Endodermal cell (in vitro differentiated cells): ENCODE measurements around the gene SH3BGRL3. TPM values are rescaled to one million over a fixed set of nuclear protein-coding genes. Genes with fewer than 3 reads are reported as not detected.
A peak's percentile ranks its signal among the peaks of the same experiment; 100 is the strongest.

Experiments used
- DNase-seq: peaks from one replicate; pipeline ENCODE4 v3.0.0-alpha.2; 2017
- H3K27ac ChIP-seq: 2 replicates; pipeline ENCODE4 v1.5.1; 2013; ENCODE audit warnings: mild to moderate bottlenecking, low read depth, low read length, moderate library complexity
- H3K27me3 ChIP-seq: 2 replicates; pipeline ENCODE4 v1.6.1; 2013; ENCODE audit warnings: mild to moderate bottlenecking, low read length, moderate library complexity; ENCODE audit not compliant: insufficient read depth, control insufficient read depth, poor library complexity, severe bottlenecking
- H3K36me3 ChIP-seq: 2 replicates; pipeline ENCODE4 v1.7.0; 2013; ENCODE audit warnings: mild to moderate bottlenecking, low read length, moderate library complexity; ENCODE audit not compliant: control insufficient read depth, insufficient read depth
- H3K4me1 ChIP-seq: one replicate; pipeline ENCODE4 v1.7.0; 2013; ENCODE audit warnings: low read length; ENCODE audit not compliant: control insufficient read depth, insufficient read depth
- H3K4me3 ChIP-seq: 2 replicates; pipeline ENCODE4 v1.5.1; 2013; ENCODE audit warnings: mild to moderate bottlenecking, low read length, moderate library complexity
- H3K9ac ChIP-seq: 2 replicates; pipeline ENCODE4 v1.6.1; 2013; ENCODE audit warnings: mild to moderate bottlenecking, low read length, moderate library complexity; ENCODE audit not compliant: poor library complexity, severe bottlenecking; ENCODE audit errors: extremely low read depth
- H3K9me3 ChIP-seq: 2 replicates; pipeline ENCODE4 v1.6.1; 2013; ENCODE audit warnings: mild to moderate bottlenecking, low read length, moderate library complexity; ENCODE audit not compliant: control insufficient read depth
- H3K27ac Mint-ChIP-seq: 2 replicates; pipeline ENCODE4 v1.8.0; 2020; ENCODE audit warnings: mixed read lengths
- H3K27me3 Mint-ChIP-seq: 2 replicates; pipeline ENCODE4 v1.8.0; 2021; ENCODE audit warnings: mild to moderate bottlenecking, mixed read lengths; ENCODE audit not compliant: insufficient read depth
- H3K36me3 Mint-ChIP-seq: 2 replicates; pipeline ENCODE4 v1.8.0; 2020; ENCODE audit warnings: low read depth, mixed read lengths
- H3K4me1 Mint-ChIP-seq: 2 replicates; pipeline ENCODE4 v1.8.0; 2020; ENCODE audit warnings: mixed read lengths
- H3K4me3 Mint-ChIP-seq: 2 replicates; pipeline ENCODE4 v1.8.0; 2020; ENCODE audit warnings: mild to moderate bottlenecking, moderate library complexity, mixed read lengths
- H3K9me3 Mint-ChIP-seq: 2 replicates; pipeline ENCODE4 v1.8.0; 2020; ENCODE audit warnings: mild to moderate bottlenecking, mixed read lengths
- WGBS, 2 experiments: methylation state at CpG; one replicate each; pipeline versions ENCODE4 v1.1.5 to v1.1.7; 2013; ENCODE audit warnings: missing lambda C conversion rate in 2 of 2, mixed read lengths in 1 of 2; ENCODE audit not compliant: insufficient coverage in 1 of 2, insufficient read length in 1 of 2; 5-methylcytosine and 5-hydroxymethylcytosine counted together
- total RNA-seq, 2 donors: library from RNA; stranded (reverse); fragmentation: NEBNext Ultra II Directional in 1 of 2; extraction: Animal tissue kit (Norgen Biotek cat#: 25700) in 1 of 2; gene quantifications; 2 replicates in 1 of 2; 3 replicates in 1 of 2; pipeline ENCODE4 v1.2.1, GENCODE V29; 2021
- TF ChIP-seq, protein P1 (sequence below): fragments of 200-600 bp; sonication (generic); conservative IDR thresholded peaks from 2 replicates; pipeline ENCODE4 v1.5.0; 2021; ENCODE audit warnings: antibody characterized with exemption, mild to moderate bottlenecking

SH3BGRL3 gene
- total RNA-seq, 2 donors from 2014 or later: 119 to 132 TPM

GRCh38 chr1:26234644-26235370 is 45.1 kb upstream of the SH3BGRL3 start:
- Mint-ChIP-seq H3K36me3 (peaks cover 20% of the 10 kb centered on the region), H3K4me3 (peak overlapping the region; percentile 92), H3K9me3 (no peaks in the 10 kb centered on the region), H3K27ac (peak overlapping the region; percentile 96), H3K27me3 (no peaks in the 10 kb centered on the region), H3K4me1 (peaks cover 8% of the 10 kb centered on the region)
- H3K9ac ChIP-seq: peak overlapping the region; percentile 74
- H3K27me3 ChIP-seq: no peaks in the 10 kb centered on the region
- H3K27ac ChIP-seq: peak overlapping the region; percentile 66
- WGBS, 2 experiments: 1 to 5% methylated on average over 18 to 30 of the region's 30 CpGs
- peaks cover 8% of the 10 kb centered on the region for H3K9me3 ChIP-seq
- peaks cover 8% of the 10 kb centered on the region for H3K36me3 ChIP-seq
- H3K4me3 ChIP-seq: peak overlapping the region; percentile 96
- TF ChIP-seq, protein P1, sequence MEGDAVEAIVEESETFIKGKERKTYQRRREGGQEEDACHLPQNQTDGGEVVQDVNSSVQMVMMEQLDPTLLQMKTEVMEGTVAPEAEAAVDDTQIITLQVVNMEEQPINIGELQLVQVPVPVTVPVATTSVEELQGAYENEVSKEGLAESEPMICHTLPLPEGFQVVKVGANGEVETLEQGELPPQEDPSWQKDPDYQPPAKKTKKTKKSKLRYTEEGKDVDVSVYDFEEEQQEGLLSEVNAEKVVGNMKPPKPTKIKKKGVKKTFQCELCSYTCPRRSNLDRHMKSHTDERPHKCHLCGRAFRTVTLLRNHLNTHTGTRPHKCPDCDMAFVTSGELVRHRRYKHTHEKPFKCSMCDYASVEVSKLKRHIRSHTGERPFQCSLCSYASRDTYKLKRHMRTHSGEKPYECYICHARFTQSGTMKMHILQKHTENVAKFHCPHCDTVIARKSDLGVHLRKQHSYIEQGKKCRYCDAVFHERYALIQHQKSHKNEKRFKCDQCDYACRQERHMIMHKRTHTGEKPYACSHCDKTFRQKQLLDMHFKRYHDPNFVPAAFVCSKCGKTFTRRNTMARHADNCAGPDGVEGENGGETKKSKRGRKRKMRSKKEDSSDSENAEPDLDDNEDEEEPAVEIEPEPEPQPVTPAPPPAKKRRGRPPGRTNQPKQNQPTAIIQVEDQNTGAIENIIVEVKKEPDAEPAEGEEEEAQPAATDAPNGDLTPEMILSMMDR: no peak
- no peak for DNase-seq
- no peaks in the 10 kb centered on the region for H3K4me1 ChIP-seq

GRCh38 chr1:26237230-26237966 is 42.5 kb upstream of the SH3BGRL3 start:
- Mint-ChIP-seq H3K36me3 (peaks cover 32% of the 10 kb centered on the region), H3K4me1 (peaks cover 11% of the 10 kb centered on the region), H3K9me3 (no peaks in the 10 kb centered on the region), H3K27me3 (no peaks in the 10 kb centered on the region), H3K4me3 (no peak overlapping the region), H3K27ac (no peak overlapping the region)
- Histone ChIP-seq H3K9me3 (peaks cover 8% of the 10 kb centered on the region), H3K9ac (no peak overlapping the region), H3K4me3 (no peak overlapping the region), H3K36me3 (peaks cover 13% of the 10 kb centered on the region), H3K4me1 (no peaks in the 10 kb centered on the region), H3K27me3 (no peaks in the 10 kb centered on the region), H3K27ac (no peak overlapping the region)
- TF ChIP-seq, protein P1: no peak
- no peak for DNase-seq
- WGBS, 2 experiments: 94 to 96% methylated on average over 4 to 6 of the region's 6 CpGs

GRCh38 chr1:26239936-26240335 is 40.0 kb upstream of the SH3BGRL3 start:
- H3K27me3 ChIP-seq: no peaks in the 10 kb centered on the region
- peaks cover 20% of the 10 kb centered on the region for H3K4me1 Mint-ChIP-seq
- H3K36me3 Mint-ChIP-seq: peaks cover 53% of the 10 kb centered on the region
- H3K9me3 Mint-ChIP-seq: no peaks in the 10 kb centered on the region
- no peak overlapping the region for H3K4me3 Mint-ChIP-seq
- TF ChIP-seq, protein P1: no peak
- no peak for DNase-seq
- H3K36me3 ChIP-seq: peaks cover 31% of the 10 kb centered on the region
- no peaks in the 10 kb centered on the region for H3K27me3 Mint-ChIP-seq
- no peak overlapping the region for H3K27ac ChIP-seq
- WGBS, 2 experiments: 73 to 95% methylated on average over 2 to 4 of the region's 4 CpGs
- peaks cover 5% of the 10 kb centered on the region for H3K4me1 ChIP-seq
- no peak overlapping the region for H3K27ac Mint-ChIP-seq
- H3K4me3 ChIP-seq: no peak overlapping the region
- no peak overlapping the region for H3K9ac ChIP-seq
- peaks cover 8% of the 10 kb centered on the region for H3K9me3 ChIP-seq
